ENCODE results near the gene STRBP.
"Not testable (repeated sequence)": the region's sequence is repeated elsewhere in the genome, so short reads cannot be mapped to it uniquely, and the experiment has no call there.

The STRBP gene

DNA sequence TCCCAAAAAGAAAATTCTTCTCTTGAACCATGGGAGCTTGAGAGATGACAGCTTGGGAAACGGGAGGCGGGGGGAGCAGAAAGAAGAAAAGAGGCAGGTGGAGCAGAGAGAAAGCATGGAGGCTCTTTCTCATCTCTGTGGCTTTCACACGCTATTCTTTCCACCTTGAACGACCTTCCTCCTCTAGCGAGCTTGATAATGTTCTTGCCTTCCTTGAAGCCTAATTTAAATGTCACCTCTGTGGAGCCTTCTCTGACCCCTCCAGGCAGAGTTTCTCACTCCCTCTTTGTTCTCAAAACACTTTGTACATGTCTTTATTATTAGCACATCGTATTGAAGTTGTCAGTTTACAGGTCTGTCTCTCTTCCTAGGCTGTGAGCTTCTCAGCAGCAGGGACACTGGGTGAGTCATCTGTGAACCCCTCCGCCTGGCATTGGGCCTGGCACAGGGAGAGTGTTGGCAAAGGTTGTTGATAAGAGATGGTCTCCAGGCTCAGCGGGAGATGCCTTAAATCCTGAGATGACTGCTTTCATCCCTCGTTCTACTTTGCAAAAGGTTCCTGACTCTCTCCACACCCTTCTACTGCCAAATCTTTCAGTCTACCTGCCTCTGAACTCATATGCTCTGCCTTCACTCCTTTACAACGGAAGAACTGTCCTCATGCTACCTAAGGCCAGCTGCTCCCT lies 14.1 kb upstream of the STRBP start:
- DNase-seq: no peak

DNA sequence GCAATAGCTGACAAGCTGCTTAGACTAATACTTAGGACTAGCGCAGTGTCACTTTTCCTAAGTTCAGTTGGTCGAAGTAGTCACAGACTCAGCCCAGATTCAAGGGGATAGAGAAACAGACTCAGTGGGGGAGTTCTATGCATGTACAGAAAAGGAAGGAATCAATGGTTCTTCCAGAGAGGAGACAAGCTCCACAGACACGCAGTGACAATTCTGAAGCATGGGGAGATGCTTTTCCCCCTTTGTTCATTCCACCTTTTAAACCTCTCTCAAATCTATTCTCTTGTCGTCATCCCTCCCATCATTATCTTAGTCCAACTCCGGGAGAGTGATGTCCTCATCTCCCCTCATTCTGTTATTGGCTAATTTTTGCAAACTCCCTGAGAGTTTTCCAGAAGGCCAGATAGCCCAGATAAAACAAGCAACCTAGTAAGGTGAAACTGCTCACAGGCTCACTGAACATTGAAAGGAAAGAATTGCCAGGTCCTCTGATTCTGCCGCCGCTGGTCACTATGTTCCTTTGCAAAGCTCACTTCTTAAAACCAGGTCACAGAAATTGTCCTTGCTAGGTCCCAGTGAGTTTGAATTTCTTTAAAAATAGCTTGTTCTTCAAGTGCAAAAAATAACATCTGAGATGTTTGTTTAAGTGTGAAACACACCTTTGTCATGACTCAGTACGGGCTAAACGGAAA lies 13.4 kb upstream of the STRBP start:
- no peak for DNase-seq

DNA sequence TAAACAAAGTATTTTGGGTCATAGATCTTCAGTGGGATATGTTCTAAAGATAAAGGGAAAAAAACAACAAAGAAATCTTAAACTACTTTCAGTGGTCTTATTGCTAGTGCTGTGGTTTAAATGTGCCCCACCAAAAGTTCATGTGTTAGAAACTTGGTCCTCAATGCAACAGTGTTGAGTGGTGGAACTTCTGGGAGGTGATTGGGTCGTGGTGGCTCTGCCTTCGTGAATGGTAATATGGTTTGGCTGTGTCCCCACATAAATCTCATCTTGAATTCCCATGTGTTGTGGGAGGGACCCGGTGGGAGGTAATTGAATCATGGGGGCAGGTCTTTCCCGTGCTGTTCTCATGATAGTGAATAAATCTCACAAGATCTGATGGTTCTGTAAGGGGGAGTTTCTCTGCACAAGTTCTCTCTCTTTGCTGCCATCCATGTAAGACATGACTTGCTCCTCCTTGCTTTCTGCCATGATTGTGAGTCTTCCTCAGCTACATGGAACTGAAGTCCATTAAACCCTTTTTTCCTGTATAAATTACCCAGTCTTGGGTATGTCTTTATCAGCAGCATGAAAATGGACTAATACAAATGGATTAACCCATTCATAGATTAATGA lies 10.6 kb upstream of the STRBP start:
- not testable (repeated sequence) for DNase-seq

DNA sequence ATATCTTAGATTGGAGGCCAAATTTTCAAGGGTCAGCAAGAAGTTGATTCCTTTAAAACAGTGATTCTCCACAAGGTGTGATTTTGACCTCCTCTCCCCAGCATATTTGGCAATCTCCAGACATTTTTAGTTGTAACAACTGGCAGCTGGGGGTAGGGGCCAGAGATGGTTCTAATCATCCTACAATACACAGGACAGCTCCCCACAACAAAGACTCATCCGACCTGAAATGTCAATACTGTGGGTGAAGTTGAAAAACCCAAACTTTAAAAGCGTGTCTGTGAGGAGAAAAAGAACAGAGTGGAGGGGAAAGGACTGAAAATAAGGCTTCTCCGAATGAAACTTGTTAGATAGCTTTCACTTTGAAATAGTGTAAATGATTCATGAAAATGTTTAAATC lies 10.0 kb upstream of the STRBP start:
- DNase-seq: no peak

DNA sequence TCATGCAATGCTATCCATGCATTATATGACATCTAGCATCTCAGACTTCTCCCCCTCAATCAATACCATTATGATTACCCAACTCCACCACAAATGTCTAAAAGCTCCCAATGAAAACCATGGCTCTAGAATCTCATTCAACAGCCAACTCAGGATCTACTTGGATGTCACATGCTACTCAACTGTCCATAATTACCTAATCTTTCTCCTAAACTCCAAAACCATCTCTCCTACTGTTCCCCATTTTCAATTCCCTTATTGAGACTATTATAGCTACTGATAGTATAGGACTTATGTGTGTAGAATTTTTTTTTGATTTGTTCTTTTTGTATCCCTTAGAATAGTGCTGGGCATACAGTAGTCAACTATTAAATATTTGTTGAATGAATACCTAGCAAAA lies 8.2 kb upstream of the STRBP start:
- no peak for DNase-seq

DNA sequence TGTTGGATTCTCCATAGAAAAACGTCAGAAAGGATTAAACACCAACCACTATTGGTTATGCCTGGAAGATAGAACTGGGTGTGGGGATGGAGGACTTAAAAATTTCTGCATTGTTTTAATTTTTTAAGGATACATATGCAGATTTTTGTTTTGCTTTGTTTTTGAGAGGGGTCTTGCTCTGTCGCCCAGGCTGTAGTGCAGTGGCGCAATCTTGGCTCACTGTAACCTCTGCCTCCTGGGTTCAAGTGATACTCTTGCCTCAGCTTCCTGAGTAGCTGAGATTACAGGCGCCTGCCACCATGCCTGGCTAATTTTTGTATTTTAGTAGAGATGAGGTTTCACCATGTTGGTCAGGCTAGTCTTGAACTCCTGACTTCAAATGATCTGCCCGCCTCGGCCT lies 2.7 kb upstream of the STRBP start:
- DNase-seq: not testable (repeated sequence)

DNA sequence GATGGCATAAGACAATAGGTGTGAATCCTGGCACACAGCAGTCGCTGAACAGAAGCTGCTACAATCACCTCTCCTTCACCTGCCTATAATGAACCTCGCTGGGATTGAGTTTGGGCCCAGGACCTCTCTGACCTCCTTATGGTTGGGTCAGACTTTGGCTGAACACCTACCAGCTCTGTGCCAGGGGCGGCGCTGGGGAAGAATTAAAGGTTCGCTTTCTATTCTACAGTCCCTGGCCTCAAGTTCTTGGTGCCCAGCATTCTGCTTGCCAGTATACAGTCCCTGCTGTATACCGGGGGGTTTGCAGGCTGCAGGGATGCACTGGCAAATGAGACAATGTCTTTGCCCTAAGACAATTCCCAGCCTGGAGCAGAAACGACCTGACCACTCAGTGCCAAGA lies 895 bp upstream of the STRBP start:
- DNase-seq: no peak

DNA sequence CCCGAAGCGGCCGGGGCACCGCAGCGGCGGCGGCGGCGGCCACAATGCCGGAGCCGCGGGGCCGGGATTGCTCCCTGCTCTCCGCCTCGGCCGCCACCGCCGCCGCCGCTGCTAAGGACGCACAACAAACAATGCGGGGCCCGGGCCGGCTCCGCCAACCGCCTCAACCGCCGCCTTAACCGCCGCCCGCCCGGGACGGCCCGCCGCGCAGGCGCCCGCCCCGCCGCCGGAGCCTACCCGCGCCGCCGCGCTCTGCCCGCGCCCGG lies 254 bp downstream of the STRBP start:
- no peak for DNase-seq

DNA sequence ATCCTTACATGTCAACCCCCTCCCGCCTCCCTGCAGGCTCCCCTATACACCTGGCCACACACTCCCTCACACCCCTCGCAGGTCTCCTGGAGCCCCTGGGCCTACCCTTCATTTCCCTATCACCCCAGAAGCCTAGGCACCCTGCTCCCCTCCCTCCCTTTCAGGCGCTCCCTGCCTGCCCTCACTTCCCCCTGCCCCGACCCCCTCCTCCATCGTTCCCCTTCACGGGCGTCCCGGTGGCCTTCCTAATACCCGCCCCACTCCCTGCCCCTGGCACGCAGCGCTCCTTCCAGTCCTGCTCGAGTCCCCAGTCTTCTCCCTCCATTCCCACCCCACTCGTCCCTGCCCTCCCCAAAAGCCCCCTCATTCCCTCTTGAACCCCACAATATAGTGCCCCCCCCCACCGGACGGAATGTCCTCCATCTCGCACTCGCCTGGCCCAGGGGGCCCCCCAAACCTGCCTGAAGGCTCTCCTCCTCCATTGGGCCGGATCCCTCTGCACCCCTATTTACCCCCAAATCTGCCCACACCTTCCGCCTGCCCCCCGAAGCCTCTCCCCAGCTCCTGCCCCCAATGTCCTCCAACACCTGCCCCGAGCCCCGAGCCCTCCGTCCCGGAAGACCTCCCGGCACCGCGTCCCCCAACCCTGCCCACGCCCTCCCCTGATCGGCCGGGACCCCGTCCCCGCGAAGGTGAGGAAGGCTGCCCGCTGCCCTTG lies 746 bp downstream of the STRBP start:
- no peak for DNase-seq

DNA sequence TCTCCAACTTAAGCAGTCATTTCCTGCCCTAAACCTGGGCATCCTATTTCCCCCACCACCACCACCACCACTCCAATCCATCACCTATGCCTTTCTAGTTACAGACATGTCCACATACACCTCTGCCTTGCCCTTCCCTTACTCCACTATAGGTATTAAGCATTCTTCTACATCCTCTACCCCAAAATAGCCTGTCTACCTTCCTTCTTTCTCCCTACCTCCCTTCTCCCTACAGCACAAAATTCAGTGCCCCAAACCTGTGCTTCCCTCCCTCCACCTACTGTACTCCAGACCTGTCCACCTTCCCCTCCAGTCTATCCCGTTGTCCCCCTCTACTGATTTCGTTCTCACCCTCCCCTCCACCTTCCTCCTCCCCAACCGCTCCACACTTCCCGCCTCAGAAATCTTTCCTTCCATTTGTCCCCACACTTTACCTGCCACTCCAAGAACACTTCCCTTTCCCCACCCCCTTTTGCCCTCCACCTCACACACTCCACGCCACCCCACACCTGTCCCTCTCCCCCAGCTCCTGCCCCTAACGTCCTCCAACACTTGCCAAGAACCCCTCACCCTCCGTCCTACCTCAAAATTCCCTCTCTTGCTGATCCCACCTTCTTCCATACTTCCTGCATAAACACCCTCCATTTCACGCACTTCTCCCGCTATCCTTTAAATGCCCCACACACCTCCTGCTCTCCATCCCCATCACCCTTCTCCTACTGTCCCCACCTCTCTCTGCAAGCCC lies 1.6 kb downstream of the STRBP start:
- DNase-seq: no peak

DNA sequence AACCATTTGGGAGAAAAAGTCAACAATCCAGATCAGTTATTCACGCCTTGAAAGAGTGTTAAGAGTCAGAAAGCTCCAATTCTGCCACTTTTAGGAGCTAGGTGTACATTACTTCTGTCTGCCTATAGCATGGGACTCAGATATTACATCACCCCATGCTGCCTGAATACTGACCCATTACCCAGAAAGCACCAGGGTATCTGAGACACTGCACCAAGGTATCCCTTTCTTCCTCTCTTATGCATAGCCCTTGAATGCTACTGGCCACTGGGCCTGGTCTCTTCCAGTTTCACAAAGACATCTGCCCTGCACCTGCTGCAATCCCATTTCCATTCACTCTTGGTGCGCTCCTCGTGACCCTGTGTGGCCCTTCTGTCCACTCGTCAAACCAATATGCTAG lies 2.6 kb downstream of the STRBP start:
- DNase-seq: no peak

DNA sequence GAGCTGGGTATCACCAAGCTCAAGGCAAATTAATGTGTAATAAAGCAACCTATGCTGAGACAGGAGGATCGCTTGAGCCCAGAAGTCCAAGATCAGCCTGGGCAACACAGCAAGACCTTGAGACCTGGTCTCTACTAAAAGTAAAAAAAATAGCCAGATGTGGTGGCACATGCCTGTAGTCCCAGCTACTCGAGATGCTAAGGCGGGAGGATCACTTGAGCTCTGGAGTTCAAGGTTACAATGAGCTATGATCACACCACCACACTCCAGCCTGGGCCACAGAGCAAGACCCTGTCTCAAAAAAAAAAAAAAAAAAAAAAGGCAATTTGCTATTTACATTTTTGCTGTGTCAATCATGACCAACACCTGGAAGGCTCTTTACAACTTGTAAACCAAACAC lies 5.2 kb downstream of the STRBP start:
- no peak for DNase-seq

DNA sequence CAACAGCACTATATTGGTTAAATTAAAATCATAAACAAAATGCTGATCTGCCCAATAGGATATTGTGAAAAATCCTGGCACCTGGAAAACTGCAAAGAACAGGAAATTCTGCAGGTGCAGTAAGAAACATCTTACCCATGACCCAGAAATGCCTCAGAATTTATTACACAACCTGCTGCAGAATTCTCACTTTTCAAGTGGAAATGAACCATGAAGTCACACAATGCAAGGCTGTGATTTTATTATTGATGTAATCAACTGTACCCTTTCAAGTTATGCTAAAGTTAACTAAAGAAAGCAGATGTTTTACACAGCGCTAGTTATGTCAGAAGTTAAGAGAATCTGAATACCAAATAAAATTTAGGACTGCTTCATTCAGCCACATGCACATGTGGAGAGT lies 6.0 kb downstream of the STRBP start:
- DNase-seq: no peak

DNA sequence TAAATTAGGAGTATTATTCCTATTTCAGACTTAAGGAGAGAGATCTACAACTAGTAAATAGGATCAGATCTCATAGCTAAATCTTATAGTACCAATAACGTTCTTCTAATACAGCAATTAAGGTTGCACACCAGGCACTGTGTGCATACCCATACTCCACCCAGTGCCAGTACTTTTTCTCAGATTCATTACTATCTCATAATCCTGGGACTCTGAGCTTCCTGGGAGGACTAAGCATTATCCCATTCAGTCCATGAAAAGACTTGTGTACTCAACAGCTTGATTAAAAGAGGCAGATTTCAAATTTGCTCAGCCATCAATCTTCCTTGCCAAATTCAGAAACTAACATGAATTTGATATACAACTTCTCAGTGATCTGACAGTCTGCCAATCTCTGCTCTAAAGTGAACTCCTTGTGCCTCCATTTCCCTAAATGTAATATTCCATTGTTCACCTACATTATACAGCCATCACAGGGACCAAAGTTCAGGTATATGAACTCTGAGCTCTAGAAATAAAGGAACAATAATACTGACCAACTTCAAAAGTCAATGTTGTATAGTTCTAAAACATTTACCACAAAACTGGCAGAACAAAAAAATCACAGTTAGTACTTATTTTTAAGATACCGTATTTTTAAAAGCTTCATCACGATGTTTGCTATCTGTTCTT lies 7.2 kb downstream of the STRBP start:
- no peak for DNase-seq

DNA sequence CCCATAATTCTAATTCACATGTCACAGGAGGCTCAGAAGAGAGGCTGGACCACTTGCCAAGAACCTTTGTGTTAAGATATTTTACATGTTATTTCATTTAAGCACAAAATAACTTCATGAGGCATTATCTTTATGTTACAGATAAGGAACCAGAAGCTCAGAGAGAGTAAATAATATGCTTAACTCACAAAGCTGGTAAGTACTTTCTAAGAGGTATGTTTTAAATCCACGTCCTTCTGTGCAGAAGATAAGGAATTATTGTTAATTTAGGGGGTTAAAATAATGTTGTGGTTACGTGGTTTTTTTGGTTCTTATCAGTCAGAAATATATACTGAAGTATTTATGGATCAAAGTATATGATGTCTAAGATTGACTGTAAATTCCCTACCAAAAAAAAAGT lies 8.0 kb downstream of the STRBP start:
- no peak for DNase-seq

DNA sequence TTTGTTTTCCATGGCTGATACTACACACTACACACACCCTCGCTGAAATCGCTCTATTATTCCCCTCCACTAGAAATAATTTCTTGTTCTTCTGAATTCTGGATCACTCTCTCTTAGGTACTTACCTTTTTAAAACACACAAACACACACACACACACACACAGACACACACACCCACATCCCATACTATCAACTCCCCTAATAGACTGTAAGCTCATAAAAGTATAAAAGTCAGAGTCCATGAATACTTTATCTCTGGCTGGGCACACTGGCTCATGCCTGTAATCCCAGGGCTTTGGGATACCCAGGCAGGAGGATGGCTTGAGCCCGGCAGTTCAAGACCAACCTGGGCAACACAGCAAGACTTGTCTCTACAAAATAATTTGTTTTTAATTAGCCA lies 11.1 kb downstream of the STRBP start:
- no peak for DNase-seq

DNA sequence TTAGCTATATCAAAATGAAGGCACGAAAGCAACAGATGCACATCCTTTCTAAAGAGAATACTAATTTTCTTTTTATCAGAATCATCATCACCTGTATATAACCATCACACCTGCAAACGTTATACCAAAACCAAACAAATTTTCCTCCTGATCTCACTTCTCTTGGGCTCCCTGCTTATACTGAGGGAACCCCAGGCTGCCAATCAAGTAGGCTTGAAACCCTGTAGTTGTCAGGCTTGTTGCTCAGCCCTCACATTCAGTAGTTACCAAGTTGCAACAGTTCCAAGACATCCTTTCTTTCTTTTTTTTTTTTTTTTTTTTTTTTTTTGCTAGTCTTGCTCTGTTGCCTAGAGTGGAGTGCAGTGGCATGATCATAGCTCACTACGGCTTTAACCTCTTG lies 12.7 kb downstream of the STRBP start:
- no peak for DNase-seq

DNA sequence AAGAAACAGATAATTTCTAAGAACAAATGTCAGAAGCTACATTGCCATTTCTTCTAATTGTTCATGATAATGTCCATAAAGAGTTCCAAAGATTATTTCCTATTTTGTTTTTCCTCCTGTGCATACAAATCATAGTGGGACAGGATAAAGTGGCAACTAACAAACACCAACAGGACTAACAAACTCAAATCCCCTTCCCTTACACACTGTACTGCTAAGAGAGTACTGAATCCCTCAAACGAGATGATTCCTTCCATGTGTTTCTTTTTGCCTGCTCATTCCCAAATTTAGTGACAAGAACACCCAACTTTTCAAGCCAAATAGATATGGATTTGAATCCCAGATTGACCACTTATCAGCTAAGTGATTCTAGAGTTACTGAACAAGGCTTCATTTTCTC lies 15.2 kb downstream of the STRBP start:
- DNase-seq: no peak

DNA sequence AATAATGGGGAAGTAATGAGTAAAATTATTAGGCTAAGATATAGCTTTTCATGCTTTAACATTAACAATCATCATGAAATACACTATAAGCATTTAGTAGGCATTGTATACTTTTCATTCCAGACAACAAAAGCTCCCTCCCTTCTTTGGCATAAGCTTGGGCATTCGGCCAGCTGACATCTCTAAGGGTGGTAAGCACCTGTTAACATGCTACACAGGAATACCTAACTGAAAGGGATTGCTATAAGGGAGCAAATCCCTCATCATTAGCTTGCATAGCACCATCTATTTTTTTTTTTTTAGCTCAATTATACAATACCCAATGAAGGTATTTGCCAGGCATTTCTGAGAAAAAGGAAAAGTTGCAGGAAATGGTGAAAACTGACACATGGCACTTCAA lies 16.6 kb downstream of the STRBP start:
- no peak for DNase-seq

DNA sequence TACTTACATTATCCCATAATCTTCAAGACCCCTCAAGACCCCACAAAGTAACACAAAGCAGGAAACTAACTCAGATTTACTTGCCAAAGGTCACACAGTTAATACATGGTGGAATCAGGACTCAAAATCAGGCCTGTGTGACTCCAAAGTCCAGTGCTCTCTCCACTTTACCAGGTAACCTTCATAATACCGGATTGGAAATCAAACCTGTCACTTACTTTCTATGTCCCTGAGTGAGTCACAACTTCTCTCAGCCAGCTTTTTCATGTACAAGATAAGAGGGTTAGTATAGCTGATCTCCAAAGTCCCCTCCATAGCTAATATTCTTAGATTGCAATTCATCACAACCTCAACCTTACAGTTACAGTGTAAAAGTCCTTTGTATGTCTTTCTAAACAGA lies 17.1 kb downstream of the STRBP start:
- no peak for DNase-seq

DNA sequence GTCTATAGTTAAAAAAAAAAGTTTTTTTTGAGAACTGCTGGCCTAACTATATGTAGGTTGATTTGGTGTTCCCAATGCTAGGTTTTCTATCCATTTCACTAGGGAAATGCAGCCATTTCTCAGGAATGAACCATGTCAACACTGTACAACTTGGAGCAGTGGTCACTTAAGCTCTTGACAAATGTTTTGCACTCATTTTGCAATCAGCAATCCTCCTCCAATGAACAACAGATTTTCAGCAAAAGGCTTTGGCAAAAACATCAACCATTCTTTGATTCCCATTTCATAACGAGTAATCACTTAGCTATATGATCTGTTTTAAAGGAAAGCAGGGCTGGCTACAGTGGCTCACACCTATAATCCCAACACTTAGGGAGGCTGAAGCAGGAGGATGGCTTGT lies 17.9 kb downstream of the STRBP start:
- no peak for DNase-seq

DNA sequence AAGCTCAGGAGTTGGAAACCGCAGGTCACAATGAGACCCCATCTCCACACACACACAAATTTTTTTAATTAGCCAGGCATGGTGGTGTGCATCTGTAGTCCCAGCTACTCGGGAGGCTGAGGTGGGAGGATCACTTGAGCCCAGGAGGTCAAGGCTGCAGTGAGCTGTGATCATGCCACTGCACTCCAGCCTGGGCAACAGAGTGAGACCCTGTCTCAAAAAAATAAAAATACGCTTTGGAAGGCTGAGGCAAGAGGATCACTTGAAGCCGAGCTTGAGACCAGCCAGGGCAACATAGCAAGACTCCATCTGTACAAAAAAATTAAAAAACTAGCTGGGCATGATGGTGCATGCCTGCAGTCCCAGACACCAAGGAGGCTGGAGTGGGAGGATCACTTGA lies 19.2 kb downstream of the STRBP start:
- DNase-seq: not testable (repeated sequence)

DNA sequence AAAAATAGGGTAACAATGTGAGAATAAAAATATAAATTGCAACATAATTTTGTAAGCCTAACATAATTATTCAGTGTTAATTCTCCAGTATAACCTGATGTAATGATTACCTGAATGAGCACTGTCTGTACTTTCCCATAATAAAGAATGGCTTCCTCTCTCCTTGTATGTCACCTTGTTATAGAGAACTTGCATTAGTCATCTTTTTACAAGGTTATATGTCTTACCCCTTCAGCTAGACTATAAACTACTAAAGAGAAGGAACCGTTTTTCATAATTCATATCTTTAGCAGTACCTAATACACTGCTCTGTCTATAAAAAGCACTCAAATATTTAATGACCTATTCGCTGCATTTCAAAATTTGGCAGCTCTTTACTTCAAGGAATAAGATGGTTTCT lies 19.8 kb downstream of the STRBP start:
- DNase-seq: no peak
